ENCODE results near the gene CENPM.

The CENPM gene

GRCh38 chr22:41900652-41901312, 46.2 kb downstream of the CENPM start:
- in situ Hi-C loops (cut with HindIII; ENCODE audit: low sequenced_read_pairs) = no loop called here

- in situ Hi-C loops (cut with HindIII; ENCODE audit: low sequenced_read_pairs) = no loop called here
Measured at GRCh38 chr22:41899992-41900651, 46.8 kb downstream of the CENPM start.

GRCh38 chr22:41899110-41899509, 47.8 kb downstream of the CENPM start:
- in situ Hi-C loops (cut with HindIII; ENCODE audit: low sequenced_read_pairs) = no loop called here

- in situ Hi-C loops (cut with HindIII; ENCODE audit: low sequenced_read_pairs) = no loop called here
Measured at GRCh38 chr22:41898645-41899044, 48.3 kb downstream of the CENPM start.

GRCh38 chr22:41893591-41894375, 53.2 kb downstream of the CENPM start:
- in situ Hi-C loops (cut with HindIII; ENCODE audit: low sequenced_read_pairs) = no loop called here

- in situ Hi-C loops (cut with HindIII; ENCODE audit: low sequenced_read_pairs) = no loop called here
Measured at GRCh38 chr22:41892721-41893120, 54.2 kb downstream of the CENPM start.

- in situ Hi-C loops (cut with HindIII; ENCODE audit: low sequenced_read_pairs) = no loop called here
Measured at GRCh38 chr22:41891407-41891806, 55.5 kb downstream of the CENPM start.
